Activated T-cell treated with anti-CD3 and anti-CD28 coated beads, Interleukin-2, amount 50 U/mL, for 4 hours (primary cell): ENCODE measurements around the gene AHCYL1. TPM values are rescaled to one million over a fixed set of nuclear protein-coding genes. Genes with fewer than 3 reads are reported as not detected.

ENCODE experiments used
- ATAC-seq, 2 donors: fragments of 200-7000 bp; cut with Tn5 transposase; one replicate each; pipeline ENCODE4 v1.10.0; 2021
- DNase-seq: peaks from one replicate; pipeline ENCODE4 v3.0.0-alpha.2; 2020
- H3K27me3 Mint-ChIP-seq: one replicate; pipeline ENCODE4 v1.8.0; 2021; ENCODE audit warnings: low read depth, mixed read lengths
- H3K36me3 Mint-ChIP-seq: one replicate; pipeline ENCODE4 v1.8.0; 2022; ENCODE audit warnings: mixed read lengths; ENCODE audit not compliant: insufficient read depth
- H3K4me1 Mint-ChIP-seq: one replicate; pipeline ENCODE4 v1.8.0; 2021; ENCODE audit warnings: low read depth, mixed read lengths
- H3K4me3 Mint-ChIP-seq: one replicate; pipeline ENCODE4 v1.8.0; 2021; ENCODE audit warnings: mild to moderate bottlenecking, moderate library complexity, mixed read lengths
- H3K9me3 Mint-ChIP-seq: one replicate; pipeline ENCODE4 v1.8.0; 2021; ENCODE audit warnings: mixed read lengths
- total RNA-seq, 3 donors: library from RNA; stranded (reverse); gene quantifications; one replicate each; pipeline ENCODE4 v1.2.1, GENCODE V29; 2021

Gene AHCYL1
- total RNA-seq, 3 donors from 2014 or later: 45.4 to 48.3 (median 48.2) TPM

DNA sequence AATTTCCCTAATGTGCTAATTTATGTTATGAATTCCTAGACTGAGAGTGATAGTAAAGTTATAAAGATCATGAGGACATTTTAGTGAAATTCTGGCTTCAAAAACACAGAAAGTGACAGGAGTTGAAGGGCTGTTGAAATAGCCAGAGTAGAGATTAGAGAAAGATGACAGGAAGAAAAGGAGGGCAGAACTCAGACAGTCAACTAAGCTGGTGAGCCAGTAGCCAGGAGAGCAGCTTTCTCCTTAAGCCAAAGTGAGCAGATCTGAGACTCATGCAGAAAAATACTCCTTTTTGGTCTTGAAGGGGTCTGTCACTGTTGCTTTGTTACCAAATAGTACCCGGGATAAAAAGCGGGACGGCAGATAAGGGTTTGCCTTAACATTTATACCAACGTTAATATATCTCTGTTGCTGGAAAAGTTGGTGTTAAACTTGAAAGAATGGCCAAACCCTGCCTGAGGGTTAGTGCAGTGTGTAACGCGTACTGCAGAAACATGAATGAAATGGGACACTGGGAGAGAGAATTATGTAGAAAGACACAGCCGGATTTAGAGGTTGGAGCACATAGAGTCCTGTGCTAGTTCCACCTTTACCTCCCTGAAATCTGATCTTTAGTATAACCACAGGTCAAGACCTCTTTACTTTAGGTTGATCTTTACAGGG, 12.8 kb downstream of the AHCYL1 start:
- H3K4me1 Mint-ChIP-seq: peaks cover 6% of the 10 kb centered on the region
- no peak overlapping the region for H3K4me3 Mint-ChIP-seq
- H3K36me3 Mint-ChIP-seq: peaks cover 12% of the 10 kb centered on the region
- no peaks in the 10 kb centered on the region for H3K9me3 Mint-ChIP-seq
- H3K27me3 Mint-ChIP-seq: no peaks in the 10 kb centered on the region
- ATAC-seq (no peak), DNase-seq (no peak)

DNA sequence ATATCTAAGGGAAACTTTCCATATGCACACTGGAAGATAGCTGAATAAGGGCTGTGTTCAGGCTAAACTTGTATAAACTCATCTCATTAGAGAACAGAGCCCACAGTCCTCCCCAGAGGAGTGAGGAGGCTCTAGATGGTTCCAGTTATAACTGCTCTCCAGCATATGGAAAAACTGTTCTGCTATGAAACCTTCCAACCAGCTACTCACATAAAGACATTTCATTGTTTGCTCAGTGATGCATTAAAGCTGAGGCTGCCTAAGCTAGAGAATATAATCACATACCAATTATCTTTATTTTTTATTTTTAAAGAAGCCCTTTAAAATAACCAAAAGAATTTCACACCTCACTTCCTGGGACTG, 13.3 kb downstream of the AHCYL1 start:
- Mint-ChIP-seq H3K9me3 (no peaks in the 10 kb centered on the region), H3K36me3 (peaks cover 12% of the 10 kb centered on the region), H3K4me3 (no peak overlapping the region), H3K4me1 (peaks cover 8% of the 10 kb centered on the region), H3K27me3 (no peaks in the 10 kb centered on the region)
- no peak for ATAC-seq
- DNase-seq: no peak

DNA sequence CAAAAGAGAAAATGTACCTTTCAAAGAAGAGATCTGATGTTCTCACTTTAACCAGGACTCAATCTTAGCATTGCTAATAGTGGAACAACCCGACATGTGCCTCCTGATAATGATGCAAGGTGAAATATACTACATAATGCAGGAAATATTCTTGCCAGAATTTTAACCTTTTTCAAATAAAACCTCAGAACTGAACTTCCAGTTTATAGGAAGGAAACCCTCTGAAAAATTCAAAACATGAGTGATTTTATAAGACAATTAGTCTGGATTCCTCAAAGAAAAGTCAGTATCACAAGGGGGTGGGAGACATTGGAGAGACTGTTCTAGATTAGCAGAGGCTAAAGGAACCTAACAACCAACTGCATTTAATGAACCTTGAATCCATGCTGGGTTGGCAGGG, 18.1 kb downstream of the AHCYL1 start:
- ATAC-seq: no peak
- Mint-ChIP-seq H3K36me3 (peaks cover 2% of the 10 kb centered on the region), H3K4me3 (no peak overlapping the region)

DNA sequence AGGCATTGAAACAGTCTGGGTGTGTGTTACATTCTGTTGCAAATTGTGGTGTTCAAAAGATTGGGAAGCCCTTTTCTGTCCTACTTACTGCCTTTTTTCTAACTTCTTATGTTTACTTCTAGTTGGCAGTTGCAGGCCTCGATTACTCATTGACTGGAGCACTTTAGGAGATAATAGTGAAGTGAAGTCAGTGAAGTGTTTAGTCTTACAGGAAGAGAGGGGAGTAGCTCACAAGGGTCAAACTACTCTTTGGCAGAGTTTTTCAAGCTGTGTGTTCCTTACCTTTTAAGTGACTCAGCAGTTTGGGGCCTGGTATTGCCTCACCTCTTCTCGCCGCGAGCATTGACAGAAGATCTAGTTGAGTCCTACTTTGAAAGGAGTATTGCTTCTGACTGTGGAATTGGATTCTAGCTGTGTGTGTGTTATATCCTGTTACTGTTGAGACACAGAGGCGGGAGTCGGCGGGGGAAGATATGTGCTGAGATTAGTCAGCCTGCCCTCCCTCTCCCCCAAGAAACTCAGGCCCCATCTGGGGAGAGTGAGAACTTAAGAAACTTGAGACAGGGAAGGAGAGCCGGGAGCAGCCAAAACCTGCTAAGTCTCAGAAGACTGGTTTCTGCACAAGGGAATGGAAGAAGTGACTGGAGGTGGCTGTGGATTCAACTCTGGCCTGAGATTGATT, 19.3 kb downstream of the AHCYL1 start:
- H3K9me3 Mint-ChIP-seq: no peaks in the 10 kb centered on the region
- peaks cover 2% of the 10 kb centered on the region for H3K36me3 Mint-ChIP-seq
- H3K4me3 Mint-ChIP-seq: peak overlapping the region; percentile 63
- ATAC-seq (peak; percentile 84 to 91), DNase-seq (peak; percentile 22)
- H3K4me1 Mint-ChIP-seq: peaks cover 28% of the 10 kb centered on the region
- H3K27me3 Mint-ChIP-seq: no peaks in the 10 kb centered on the region

More for the DNA sequence above, 18.1 kb downstream of the AHCYL1 start:
- Mint-ChIP-seq H3K4me1 (peaks cover 28% of the 10 kb centered on the region), H3K27me3 (no peaks in the 10 kb centered on the region), H3K9me3 (no peaks in the 10 kb centered on the region)
- DNase-seq: no peak

DNA sequence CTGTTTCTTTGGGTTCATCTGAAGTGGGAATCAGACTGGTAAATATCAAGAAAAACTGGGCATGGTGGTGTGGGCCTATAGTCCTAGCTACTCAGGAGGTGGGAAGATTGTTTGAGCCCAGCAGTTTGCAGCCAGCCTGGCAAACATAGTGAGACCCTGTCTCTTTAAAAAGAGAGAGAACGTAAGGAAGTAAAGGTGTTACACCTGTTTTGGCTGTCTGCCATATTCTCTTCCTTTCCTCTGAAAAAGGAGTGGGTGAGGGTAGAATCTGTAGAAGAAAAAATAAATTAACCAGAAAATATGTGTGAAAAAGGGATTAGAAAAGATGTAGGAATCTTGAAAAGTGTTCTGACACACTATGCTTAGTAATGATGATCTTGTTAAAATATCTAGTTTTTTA, 20.0 kb downstream of the AHCYL1 start:
- H3K9me3 Mint-ChIP-seq: no peaks in the 10 kb centered on the region
- H3K27me3 Mint-ChIP-seq: no peaks in the 10 kb centered on the region
- DNase-seq: no peak
- peaks cover 28% of the 10 kb centered on the region for H3K4me1 Mint-ChIP-seq
- H3K36me3 Mint-ChIP-seq: peaks cover 9% of the 10 kb centered on the region
- ATAC-seq: no peak
- H3K4me3 Mint-ChIP-seq: peak overlapping the region; percentile 63

DNA sequence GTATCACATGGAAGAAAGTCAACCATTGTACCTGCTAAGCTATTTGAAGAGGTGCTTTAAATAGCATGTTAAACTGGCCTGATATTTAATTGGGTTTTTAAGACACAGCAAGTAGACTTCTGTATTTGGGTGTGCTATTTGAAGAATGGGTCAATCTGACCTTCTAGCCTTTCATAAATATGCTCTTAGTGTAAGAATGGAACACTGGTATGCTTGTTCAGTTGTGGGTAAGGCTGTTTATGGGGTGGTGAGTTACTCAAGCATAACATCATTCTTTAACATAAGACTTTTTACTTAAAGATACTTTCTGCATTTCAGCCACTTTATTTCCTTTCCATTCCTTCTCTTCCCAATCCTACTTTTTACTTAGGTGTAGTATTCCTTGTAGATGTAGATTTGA, 21.4 kb downstream of the AHCYL1 start:
- no peaks in the 10 kb centered on the region for H3K27me3 Mint-ChIP-seq
- DNase-seq: no peak

DNA sequence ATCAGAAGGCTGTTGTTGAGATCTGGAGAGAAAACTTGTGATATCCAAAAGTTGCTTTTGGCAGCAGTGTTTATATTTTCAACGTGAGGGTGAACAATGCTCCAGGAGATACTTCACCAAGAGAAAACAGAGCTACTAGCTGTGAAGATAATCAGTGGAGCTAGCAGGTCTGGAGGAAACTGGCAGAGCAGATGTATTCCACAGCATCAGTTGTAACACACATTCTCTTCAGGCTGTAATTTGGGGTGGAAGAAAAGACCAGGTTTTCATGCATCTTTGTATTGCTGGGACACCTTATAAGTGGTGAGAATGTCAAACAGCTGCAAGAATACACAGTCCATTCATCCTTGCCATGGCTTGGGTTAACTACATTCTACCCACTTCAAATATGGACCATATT, 22.0 kb downstream of the AHCYL1 start:
- peaks cover 31% of the 10 kb centered on the region for H3K4me1 Mint-ChIP-seq
- ATAC-seq (no peak), DNase-seq (no peak)
- peaks cover 20% of the 10 kb centered on the region for H3K36me3 Mint-ChIP-seq
- no peak overlapping the region for H3K4me3 Mint-ChIP-seq
- H3K9me3 Mint-ChIP-seq: no peaks in the 10 kb centered on the region
- no peaks in the 10 kb centered on the region for H3K27me3 Mint-ChIP-seq

More for the DNA sequence above, 21.4 kb downstream of the AHCYL1 start:
- Mint-ChIP-seq H3K4me3 (no peak overlapping the region), H3K9me3 (no peaks in the 10 kb centered on the region), H3K4me1 (peaks cover 28% of the 10 kb centered on the region), H3K36me3 (peaks cover 17% of the 10 kb centered on the region)
- no peak for ATAC-seq

DNA sequence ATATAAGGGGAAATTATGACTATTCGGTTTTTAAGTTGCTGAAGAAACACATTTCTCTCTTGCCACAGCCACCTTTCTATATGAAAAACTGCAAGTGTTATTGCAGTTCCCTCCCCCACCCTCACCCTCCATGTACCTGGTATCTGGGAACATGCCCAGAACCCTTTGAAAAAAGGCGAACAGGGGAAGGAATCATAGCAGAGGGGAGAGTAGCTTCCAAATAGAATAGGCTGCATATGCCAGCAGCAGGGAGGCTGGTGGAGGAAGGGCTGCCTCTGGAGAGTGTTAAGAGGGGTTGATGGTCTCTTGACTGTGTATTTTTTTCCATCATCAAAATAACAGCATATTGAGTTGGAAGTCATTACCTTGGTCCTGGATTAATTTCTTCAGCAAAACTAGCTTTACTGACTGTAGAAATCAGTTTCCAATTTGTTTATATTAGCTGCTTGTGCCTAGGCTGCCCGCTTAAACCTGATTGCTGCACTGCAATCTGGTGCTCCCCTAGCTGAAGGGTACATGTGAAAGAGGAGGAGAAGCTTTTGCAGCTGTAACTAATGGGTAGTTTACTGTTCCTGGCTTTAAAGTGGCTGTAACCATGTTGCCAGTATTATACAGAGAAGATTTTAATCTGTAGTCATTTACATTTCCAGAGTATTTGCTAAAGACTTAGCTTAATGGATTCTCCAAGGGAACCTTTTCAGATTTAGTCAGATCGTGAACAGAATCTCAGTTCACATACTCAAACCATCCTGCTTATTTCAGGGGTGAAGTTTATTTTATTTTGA, 22.7 kb downstream of the AHCYL1 start:
- DNase-seq (no peak), ATAC-seq (no peak)
- no peaks in the 10 kb centered on the region for H3K9me3 Mint-ChIP-seq
- no peaks in the 10 kb centered on the region for H3K27me3 Mint-ChIP-seq
- H3K4me1 Mint-ChIP-seq: peaks cover 32% of the 10 kb centered on the region
- H3K4me3 Mint-ChIP-seq: no peak overlapping the region
- peaks cover 26% of the 10 kb centered on the region for H3K36me3 Mint-ChIP-seq

DNA sequence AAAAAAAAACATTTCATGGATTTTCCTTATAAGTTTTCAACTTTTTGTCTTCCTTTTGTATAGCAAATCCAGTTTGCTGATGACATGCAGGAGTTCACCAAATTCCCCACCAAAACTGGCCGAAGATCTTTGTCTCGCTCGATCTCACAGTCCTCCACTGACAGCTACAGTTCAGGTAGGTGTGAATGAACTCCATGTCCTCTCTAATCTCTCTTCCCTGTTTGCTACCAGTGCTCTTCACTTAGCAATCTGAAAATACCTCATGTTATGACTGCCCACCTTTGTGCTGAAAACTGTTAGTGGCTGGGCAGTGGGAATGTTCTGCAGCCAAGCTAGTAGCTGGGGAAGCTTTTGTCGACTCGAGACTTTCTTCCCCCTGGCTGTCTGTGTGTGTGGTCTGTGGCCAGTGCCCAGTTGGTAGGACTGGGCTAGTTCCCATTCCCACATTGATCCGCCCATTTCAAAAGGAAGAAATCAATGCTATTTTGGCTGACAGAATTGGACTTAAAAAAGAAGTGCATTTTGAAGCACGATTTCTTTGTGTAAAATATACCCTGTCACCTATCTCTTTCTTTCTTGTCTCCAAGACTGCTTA, 24.5 kb downstream of the AHCYL1 start:
- Mint-ChIP-seq H3K9me3 (no peaks in the 10 kb centered on the region), H3K27me3 (no peaks in the 10 kb centered on the region), H3K36me3 (peaks cover 33% of the 10 kb centered on the region), H3K4me1 (peaks cover 20% of the 10 kb centered on the region), H3K4me3 (no peak overlapping the region)
- no peak for DNase-seq
- no peak for ATAC-seq

DNA sequence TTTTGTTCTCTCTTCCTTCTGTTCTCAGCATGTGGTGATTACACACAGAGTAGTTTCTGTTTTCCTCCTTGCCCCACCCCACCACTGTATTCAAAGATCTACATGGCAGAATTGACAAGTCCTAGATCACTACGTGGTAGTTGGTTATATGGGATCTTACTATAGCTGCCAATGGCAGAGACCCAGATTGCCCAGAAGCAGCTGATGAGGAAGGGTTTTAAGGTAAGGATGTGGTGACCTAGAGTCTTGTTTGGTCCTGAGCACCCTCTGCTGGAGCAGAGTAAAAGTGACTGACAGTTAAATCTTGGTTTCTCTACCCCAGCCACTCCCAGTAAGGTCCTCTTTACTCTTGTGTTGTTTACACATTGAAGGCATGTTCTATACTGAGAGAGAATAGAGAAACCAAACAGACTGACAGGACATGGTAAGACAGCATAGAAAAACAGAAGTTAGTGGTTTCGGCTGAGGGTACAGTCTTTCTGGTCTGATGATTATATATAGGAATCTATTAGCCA, 27.0 kb downstream of the AHCYL1 start:
- Mint-ChIP-seq H3K36me3 (peaks cover 47% of the 10 kb centered on the region), H3K4me1 (peaks cover 4% of the 10 kb centered on the region)
- ATAC-seq: peak; percentile 66 to 70

DNA sequence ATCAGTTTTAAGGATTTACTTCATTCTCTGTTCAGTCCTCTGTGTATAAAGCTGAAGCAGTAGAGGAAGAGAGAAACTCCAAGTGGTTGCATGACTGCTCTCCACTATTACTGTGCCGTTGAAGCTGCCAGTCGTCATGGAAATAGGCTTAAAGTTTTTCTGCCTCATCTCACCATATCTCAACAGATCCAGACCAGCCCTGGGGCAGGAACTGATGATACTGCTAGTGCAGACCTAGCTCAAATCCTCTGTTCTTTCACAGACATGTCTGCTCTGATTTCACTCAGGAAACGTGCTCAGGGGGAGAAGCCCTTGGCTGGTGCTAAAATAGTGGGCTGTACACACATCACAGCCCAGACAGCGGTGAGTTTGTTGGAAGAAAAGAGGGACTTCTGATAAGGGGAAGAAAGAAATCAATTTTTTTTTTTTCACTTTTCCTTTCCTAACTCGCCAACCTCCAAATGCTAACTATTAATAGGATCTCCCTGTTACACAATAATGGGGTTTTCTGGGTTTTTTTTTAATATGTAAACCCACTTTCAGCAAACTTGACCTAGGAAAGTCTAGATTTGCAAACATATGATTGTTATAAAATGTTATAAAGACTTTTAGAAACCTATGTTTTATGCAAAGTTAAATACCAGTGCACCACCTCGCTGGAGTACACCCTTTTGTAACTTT, 27.7 kb downstream of the AHCYL1 start:
- H3K4me3 Mint-ChIP-seq: no peak overlapping the region
- H3K27me3 Mint-ChIP-seq: no peaks in the 10 kb centered on the region
- H3K9me3 Mint-ChIP-seq: no peaks in the 10 kb centered on the region
- DNase-seq: no peak
- peaks cover 49% of the 10 kb centered on the region for H3K36me3 Mint-ChIP-seq
- peaks cover 4% of the 10 kb centered on the region for H3K4me1 Mint-ChIP-seq
- no peak for ATAC-seq

More for the DNA sequence above, 27.0 kb downstream of the AHCYL1 start:
- DNase-seq: no peak
- H3K9me3 Mint-ChIP-seq: no peaks in the 10 kb centered on the region
- H3K4me3 Mint-ChIP-seq: no peak overlapping the region
- no peaks in the 10 kb centered on the region for H3K27me3 Mint-ChIP-seq

DNA sequence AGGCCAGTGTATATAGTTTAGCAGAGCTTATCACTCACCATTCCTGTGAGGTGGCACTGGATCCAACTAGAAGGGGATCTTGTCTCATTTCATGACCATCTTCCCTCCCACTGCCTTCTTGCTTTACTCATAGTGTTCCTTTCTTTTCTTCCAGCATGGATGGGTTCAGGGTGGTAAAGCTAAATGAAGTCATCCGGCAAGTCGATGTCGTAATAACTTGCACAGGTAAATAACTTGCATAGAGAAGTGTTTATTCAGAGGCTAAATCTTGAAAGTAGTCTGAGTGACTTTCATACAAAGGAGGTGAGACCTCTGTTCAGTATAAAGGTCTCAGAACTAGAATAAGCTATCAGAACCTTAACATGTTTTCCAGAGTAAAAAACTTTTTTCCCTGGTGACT, 33.2 kb downstream of the AHCYL1 start:
- H3K4me3 Mint-ChIP-seq: no peak overlapping the region
- H3K36me3 Mint-ChIP-seq: peaks cover 50% of the 10 kb centered on the region
- no peaks in the 10 kb centered on the region for H3K9me3 Mint-ChIP-seq
- H3K27me3 Mint-ChIP-seq: no peaks in the 10 kb centered on the region
- no peaks in the 10 kb centered on the region for H3K4me1 Mint-ChIP-seq
- no peak for ATAC-seq
- no peak for DNase-seq

DNA sequence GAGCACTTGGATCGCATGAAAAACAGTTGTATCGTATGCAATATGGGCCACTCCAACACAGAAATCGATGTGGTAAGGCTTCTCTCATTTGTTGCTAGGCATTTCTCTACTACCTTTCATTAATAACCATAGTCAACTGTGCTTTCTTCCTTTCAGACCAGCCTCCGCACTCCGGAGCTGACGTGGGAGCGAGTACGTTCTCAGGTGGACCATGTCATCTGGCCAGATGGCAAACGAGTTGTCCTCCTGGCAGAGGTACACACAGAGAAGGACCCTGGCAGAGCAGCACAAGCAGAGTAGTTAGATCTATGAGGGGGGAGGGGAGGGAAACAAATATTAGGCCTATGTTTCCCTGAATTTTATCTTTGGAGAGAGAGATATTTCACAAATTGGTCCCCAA, 33.8 kb downstream of the AHCYL1 start:
- H3K36me3 Mint-ChIP-seq: peaks cover 50% of the 10 kb centered on the region
- no peaks in the 10 kb centered on the region for H3K9me3 Mint-ChIP-seq
- H3K4me1 Mint-ChIP-seq: no peaks in the 10 kb centered on the region
- no peak for ATAC-seq
- no peak for DNase-seq
- no peaks in the 10 kb centered on the region for H3K27me3 Mint-ChIP-seq
- no peak overlapping the region for H3K4me3 Mint-ChIP-seq

DNA sequence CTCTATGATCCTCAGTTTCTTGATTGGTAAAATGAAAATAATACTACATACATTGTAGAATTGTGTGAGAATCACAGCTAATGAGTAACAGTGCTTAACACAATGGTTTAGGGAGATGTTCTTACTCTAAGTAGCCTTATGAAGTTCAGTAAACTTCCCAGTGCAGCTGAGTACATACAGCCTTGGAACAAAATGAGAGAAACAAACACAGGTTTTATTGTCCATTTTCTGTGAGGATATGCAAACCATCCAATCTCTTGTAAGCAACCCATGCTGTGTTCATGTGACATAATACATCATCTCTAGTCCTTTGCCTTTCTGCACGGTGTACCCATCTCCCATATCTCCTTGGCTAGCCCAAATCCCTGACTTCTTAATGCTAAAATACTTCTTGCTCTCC, 35.2 kb downstream of the AHCYL1 start:
- Mint-ChIP-seq H3K4me3 (no peak overlapping the region), H3K9me3 (no peaks in the 10 kb centered on the region), H3K27me3 (no peaks in the 10 kb centered on the region), H3K36me3 (peaks cover 52% of the 10 kb centered on the region), H3K4me1 (no peaks in the 10 kb centered on the region)
- DNase-seq (no peak), ATAC-seq (no peak)
